A549 (cell line): Measurements from ENCODE around the gene CCR5. TPM values are rescaled to one million over a fixed set of nuclear protein-coding genes. Genes with fewer than 3 reads are reported as not detected.

ENCODE experiments used
- ATAC-seq, 2 experiments: fragments of 200-7000 bp in 1 of 2; fragments of >200 bp in 1 of 2; cut with Nextera tagmentation in 1 of 2; cut with Tn5 transposase in 1 of 2; 3 replicates each; pipeline versions ENCODE4 v1.8.0 to v1.9.1; 2018 to 2020; ENCODE audit warnings: mild to moderate bottlenecking in 1 of 2, moderate library complexity in 1 of 2
- CTCF ChIA-PET: fragments of 300-600 bp; sonication (Branson Sonifier 250); formaldehyde crosslinking; extraction: SDS; loops from one replicate; lab custom pipeline; 2021; ENCODE audit warnings: antibody characterized with exemption, inconsistent platforms; lab: Yijun Ruan, JAX
- POLR2A ChIA-PET: fragments of 350-600 bp; formaldehyde crosslinking; extraction: SDS; loops from one replicate; lab custom pipeline; 2021; ENCODE audit warnings: antibody characterized with exemption, inconsistent platforms; lab: Yijun Ruan, JAX
- DNase-seq, 2 experiments: peaks; one replicate each; pipeline versions ENCODE4 v3.0.0 to v3.0.0-alpha.2; 2011 to 2016; ENCODE audit warnings: low read depth in 1 of 2, low spot score in 1 of 2
- FAIRE-seq: peaks from 2 replicates; lab custom pipeline; 2011; peaks lifted over from hg19 to GRCh38; lab: Jason Lieb, UNC
- H3K27ac ChIP-seq, 2 experiments: fragments of >200 bp; sonication (Bioruptor Twin); formaldehyde crosslinking; 3 replicates each; pipeline ENCODE4 v1.5.1; 2016 to 2017
- H3K4me1 ChIP-seq: fragments of >200 bp; sonication (Bioruptor Twin); formaldehyde crosslinking; 3 replicates; pipeline ENCODE4 v1.6.1; 2016
- H3K4me2 ChIP-seq: fragments of >200 bp; sonication (Bioruptor Twin); formaldehyde crosslinking; 3 replicates; pipeline ENCODE4 v1.6.1; 2016
- H3K4me3 ChIP-seq: fragments of >200 bp; sonication (Bioruptor Twin); formaldehyde crosslinking; 3 replicates; pipeline ENCODE4 v1.5.1; 2016
- H3K9me3 ChIP-seq: fragments of >200 bp; sonication (Bioruptor Twin); formaldehyde crosslinking; 3 replicates; pipeline ENCODE4 v1.6.1; 2016
- CBX8 ChIP-seq: fragments of 200-600 bp; sonication (generic); IDR thresholded peaks from 2 replicates; pipeline ENCODE4 v1.6.1; 2016
- CHD2 ChIP-seq: fragments of 150-350 bp; IDR thresholded peaks from 2 replicates; pipeline ENCODE4 v1.6.1; 2014; ENCODE audit warnings: low read length; ENCODE audit not compliant: partially characterized antibody
- ELK1 ChIP-seq: fragments of 150-350 bp; IDR thresholded peaks from 2 replicates; pipeline ENCODE4 v1.6.1; 2014; ENCODE audit warnings: low read depth, mild to moderate bottlenecking, low read length
- FOSB ChIP-seq: fragments of 250-450 bp; sonication (Bioruptor Pico); IDR thresholded peaks from 2 replicates; pipeline ENCODE4 v1.5.0; 2020; ENCODE audit warnings: mild to moderate bottlenecking, moderate library complexity
- FOSL2 ChIP-seq, 2 experiments: fragments of 450-650 bp in 1 of 2; fragments of >200 bp in 1 of 2; sonication (Bioruptor Twin) in 1 of 2; formaldehyde crosslinking; IDR thresholded peaks; 2 replicates each; pipeline versions ENCODE4 v1.5.0 to v1.6.1; 2016 to 2020; ENCODE audit warnings: mild to moderate bottlenecking in 1 of 2, moderate library complexity in 1 of 2
- KDM5A ChIP-seq: fragments of 200-600 bp; sonication (generic); IDR thresholded peaks from 2 replicates; pipeline ENCODE4 v1.6.1; 2016; ENCODE audit warnings: antibody characterized with exemption, mild to moderate bottlenecking
- MAZ ChIP-seq: fragments of 150-350 bp; IDR thresholded peaks from 2 replicates; pipeline ENCODE4 v1.6.1; 2014; ENCODE audit warnings: antibody characterized with exemption, low read depth, low read length, borderline replicate concordance
- NFE2L2 ChIP-seq: fragments of 150-350 bp; conservative IDR thresholded peaks from 2 replicates; pipeline ENCODE4 v1.6.1; 2014; ENCODE audit warnings: low read length
- NR3C1 ChIP-seq: fragments of >200 bp; sonication (Bioruptor Twin); formaldehyde crosslinking; IDR thresholded peaks from 3 replicates; pipeline ENCODE4 v1.6.1; 2017
- REST ChIP-seq: fragments of 200-600 bp; sonication (generic); IDR thresholded peaks from 2 replicates; pipeline ENCODE4 v1.6.1; 2016; ENCODE audit warnings: antibody characterized with exemption, mild to moderate bottlenecking, moderate library complexity
- TFCP2L1 ChIP-seq: fragments of 250-450 bp; sonication (Bioruptor Pico); IDR thresholded peaks from 2 replicates; pipeline ENCODE4 v1.5.0; 2021; ENCODE audit warnings: mild to moderate bottlenecking
- USF2 ChIP-seq: fragments of 450-650 bp; IDR thresholded peaks from 2 replicates; pipeline ENCODE4 v1.6.1; 2014; ENCODE audit warnings: antibody characterized with exemption
- ZC3H11A ChIP-seq: fragments of 450-650 bp; IDR thresholded peaks from 2 replicates; pipeline ENCODE4 v1.6.1; 2014; ENCODE audit warnings: antibody characterized with exemption, mild to moderate bottlenecking
- ZSCAN20 ChIP-seq: fragments of 250-450 bp; sonication (Bioruptor Pico); IDR thresholded peaks from 2 replicates; pipeline ENCODE4 v1.8.0; 2022; ENCODE audit warnings: mild to moderate bottlenecking, moderate library complexity
- WGBS: methylation state at CpG from one replicate; pipeline ENCODE4 v1.1.6; 2017; ENCODE audit errors: missing lambda C conversion rate; 5-methylcytosine and 5-hydroxymethylcytosine counted together
- polyA plus RNA-seq, 4 experiments: library from polyadenylated mRNA; depleted of rRNA in 3 of 4; stranded (reverse); fragments of >200 nt; fragmentation: RNase III in 1 of 4; extraction: RNeasy Plus Mini Kit Qiagen cat#74134 plus additional on column Dnase treatment in 1 of 4; gene quantifications; 2 replicates in 3 of 4; 3 replicates in 1 of 4; pipeline ENCODE4 v1.2.3, GENCODE V29; 2011 to 2017

The CCR5 gene
- polyA plus RNA-seq, 2 of the 4 experiments (the other 2 are of a cell fraction), result not detected

- no peaks in the 10 kb centered on the region for H3K9me3 ChIP-seq
- H3K4me1 ChIP-seq, result no peaks in the 10 kb centered on the region
- DNase-seq, result no peak
- no peak for FAIRE-seq
- POLR2A ChIA-PET, result no interaction called here
- no peak within 1 kb of the TSS for H3K27ac ChIP-seq
- CTCF ChIA-PET, result interaction anchor here (1.0 kb wide), 1 partner anchor 151 kb away, joined by 4 read pairs; no protein-coding TSS in a partner anchor
- peak; percentile 43 to 65; a peak in 3 of 6 replicates for ATAC-seq
- 24% methylated on average over 11 of the region's 20 CpGs for WGBS
- no peak for TF ChIP-seq CHD2
- no peak for TF ChIP-seq MAZ
- TF ChIP-seq ELK1, result no peak
- TF ChIP-seq CBX8, result no peak
- TF ChIP-seq FOSL2 (IDR thresholded peaks at IDR 0.05), result no peak
- TF ChIP-seq FOSL2 (CRISPR knock-in tag; IDR thresholded peaks at IDR 0.05), result no peak
- no peak for TF ChIP-seq REST
- no peak for TF ChIP-seq NFE2L2
- TF ChIP-seq KDM5A, result no peak
- no peak for TF ChIP-seq FOSB (CRISPR knock-in tag)
- H3K4me2 ChIP-seq, result peak within 1 kb of the TSS; percentile 37
- H3K4me3 ChIP-seq, result no peak within 1 kb of the TSS
Observed at GRCh38 chr3:46406788-46407611, 36.3 kb downstream of the CCR5 start, which contains the start of the genes CCR5AS and CCRL2. TSS of gene CCR5AS (minus strand) at chr3:46407066. TSS of gene CCRL2 (plus strand) at chr3:46407259. CDS start at chr3:46408080, 821 bp downstream.

- no peak overlapping the region for H3K27ac ChIP-seq
- DNase-seq (no peak), ATAC-seq (no peak), FAIRE-seq (no peak)
- H3K4me2 ChIP-seq, result no peak overlapping the region
- no peaks in the 10 kb centered on the region for H3K9me3 ChIP-seq
- POLR2A ChIA-PET, result no interaction called here
- 79% methylated on average over 7 of the region's 7 CpGs for WGBS
- H3K4me3 ChIP-seq, result no peak overlapping the region
- H3K4me1 ChIP-seq, result no peaks in the 10 kb centered on the region
- CTCF ChIA-PET, result no interaction called here
- TF ChIP-seq ZSCAN20 (CRISPR knock-in tag) (no peak), FOSB (CRISPR knock-in tag) (no peak), NR3C1 (no peak), ZC3H11A (no peak)
Observed at GRCh38 chr3:46407970-46408369, 37.2 kb downstream of the CCR5 start.

- CTCF ChIA-PET, result interaction anchor here (1.1 kb wide), 1 partner anchor 10 kb away, joined by 3 read pairs; no protein-coding TSS in a partner anchor
- Histone ChIP-seq H3K9me3 (no peaks in the 10 kb centered on the region), H3K4me3 (no peak overlapping the region), H3K27ac (no peak overlapping the region)
- DNase-seq, result no peak
- 70% methylated on average over 7 of the region's 7 CpGs for WGBS
- TF ChIP-seq TFCP2L1, result no peak
- TF ChIP-seq USF2, result no peak
- TF ChIP-seq, all 56 proteins: peak for 0
- no peaks in the 10 kb centered on the region for H3K4me1 ChIP-seq
- FAIRE-seq (no peak), ATAC-seq (no peak)
- POLR2A ChIA-PET, result interaction anchor here (0.6 kb wide), 1 partner anchor 948 kb away, joined by 3 read pairs; no protein-coding TSS in a partner anchor
- no peak overlapping the region for H3K4me2 ChIP-seq
Observed at GRCh38 chr3:46408853-46409252, 38.1 kb downstream of the CCR5 start.
